GM12872 (cell line): Measurements from ENCODE around the gene GIPC2.

Source experiments
- CTCF ChIP-seq: IDR thresholded peaks from 3 replicates; pipeline ENCODE4 v1.5.1; 2011; ENCODE audit warnings: low read depth, mild to moderate bottlenecking, low read length, moderate library complexity; ENCODE audit not compliant: insufficient read depth

The GIPC2 gene

DNA sequence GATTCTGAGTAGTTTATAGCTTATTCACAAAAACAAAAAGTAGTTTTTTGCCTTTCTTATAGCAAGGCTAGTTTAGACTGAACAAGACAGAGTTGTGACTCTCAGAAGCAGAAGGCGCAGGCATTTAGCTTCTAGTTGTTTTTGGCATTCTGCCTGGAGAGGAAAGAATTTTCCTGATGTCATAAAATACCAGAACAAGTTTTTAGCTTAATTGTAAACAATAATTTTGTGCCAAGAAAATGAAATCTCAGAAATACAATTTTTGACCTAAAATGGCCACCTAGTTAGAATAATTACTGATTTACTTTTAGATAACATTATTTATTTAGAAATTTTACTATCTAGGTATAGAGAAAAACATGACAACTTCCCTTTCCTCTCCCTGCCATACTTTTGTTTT lies 40.0 kb upstream of the GIPC2 start:
- TF ChIP-seq CTCF, result no peak

DNA sequence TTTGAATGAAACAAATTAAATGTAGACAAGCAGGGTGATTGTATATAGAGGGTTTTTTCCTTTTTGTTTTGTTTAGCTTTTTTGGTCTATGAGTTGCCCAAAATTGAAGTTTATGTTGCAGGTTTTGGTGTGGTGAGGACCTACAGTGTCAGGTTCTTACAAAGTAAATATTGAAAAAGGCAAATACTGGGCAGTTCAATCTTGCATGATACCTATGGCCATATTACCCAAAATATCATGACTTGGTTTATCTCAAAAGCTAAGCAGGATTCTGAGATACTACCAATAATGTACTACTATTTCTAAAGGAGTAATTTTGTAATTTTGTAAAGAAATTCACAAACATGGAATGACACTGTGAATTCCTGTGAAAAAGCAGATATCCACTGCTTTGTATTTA lies 39.2 kb upstream of the GIPC2 start:
- no peak for TF ChIP-seq CTCF

GRCh38 chr1:78007677-78008341 lies 38.0 kb upstream of the GIPC2 start:
- no peak for TF ChIP-seq CTCF

DNA sequence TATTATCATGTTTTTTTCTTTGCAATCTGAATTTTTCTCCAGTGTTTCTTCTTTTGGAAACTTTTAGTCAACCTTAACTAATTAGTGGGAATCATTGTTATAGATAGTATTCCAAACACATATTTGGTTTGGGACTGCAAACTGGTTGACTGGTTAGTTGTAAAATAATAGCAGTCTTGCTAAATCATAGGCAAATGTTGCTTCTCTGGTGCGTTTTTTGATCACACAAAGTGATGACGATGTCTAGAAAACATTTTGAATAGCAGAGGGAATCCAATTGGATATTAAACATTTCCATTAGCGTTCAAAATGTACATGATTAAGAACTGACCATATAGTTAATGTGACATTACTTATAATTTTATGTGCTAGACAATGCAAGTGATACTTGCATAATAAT lies 36.5 kb upstream of the GIPC2 start:
- TF ChIP-seq CTCF, result no peak

- TF ChIP-seq CTCF, result no peak
Measured at GRCh38 chr1:78009836-78010235, 35.9 kb upstream of the GIPC2 start.

DNA sequence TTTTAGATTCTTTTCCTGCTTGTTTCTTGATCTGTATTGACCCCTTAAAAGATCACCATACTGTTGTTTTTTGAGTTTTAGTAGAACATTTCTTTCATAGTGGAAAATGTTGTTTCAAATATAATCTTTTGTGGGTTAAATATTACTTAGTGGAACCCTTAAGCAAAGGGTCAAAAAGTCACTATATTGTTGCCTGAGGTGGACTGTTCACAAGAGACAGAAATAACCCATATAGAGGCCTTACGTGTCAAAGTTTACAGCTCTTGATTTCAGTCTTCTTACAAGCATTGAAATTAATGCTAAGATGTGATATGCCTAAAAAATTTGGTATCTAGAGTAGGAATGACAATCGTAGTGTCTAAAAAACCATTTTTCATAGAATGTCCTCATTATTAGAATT lies 34.7 kb upstream of the GIPC2 start:
- no peak for TF ChIP-seq CTCF

DNA sequence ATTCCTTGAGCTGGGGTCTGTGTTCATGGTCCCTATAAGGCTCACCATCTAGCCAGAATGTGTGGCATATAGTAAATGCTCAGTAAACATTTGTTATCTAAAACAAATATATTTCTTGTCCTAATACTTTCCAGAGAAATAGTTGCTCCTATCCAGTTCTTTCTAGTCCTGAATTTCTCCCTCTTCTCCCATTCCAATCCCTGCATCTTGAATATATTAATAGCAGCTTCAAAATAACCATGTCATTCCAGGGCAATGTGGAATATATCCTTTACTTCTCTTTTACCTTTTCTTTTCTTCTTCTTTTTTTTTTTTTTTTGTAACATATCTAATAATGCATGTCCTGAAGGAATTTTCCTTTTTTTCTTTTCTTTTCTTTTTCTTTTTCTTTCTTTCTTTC lies 30.6 kb upstream of the GIPC2 start:
- no peak for TF ChIP-seq CTCF
